Measurements from ENCODE around the gene OR10C1.
"Not testable (repeated sequence)": the region's sequence is repeated elsewhere in the genome, so short reads cannot be mapped to it uniquely, and the experiment has no call there.

Gene OR10C1

GRCh38 chr6:29439006-29439405 is at the start of gene OR10C1:
Gene OR10C1, plus strand, starts transcription at chr6:29439306. Its CDS starts 710 bp downstream, at chr6:29440016.
- DNase-seq (ENCODE audit: low spot score), result no peak

- DNase-seq (ENCODE audit: low spot score), result no peak
Observed at GRCh38 chr6:29395331-29395730, 43.8 kb upstream of the OR10C1 start, which contains the start of gene OR12D2. Gene OR12D2, plus strand, starts transcription at chr6:29395631. Its CDS starts 1,069 bp downstream, at chr6:29396700.

- DNase-seq (ENCODE audit: low spot score), result no peak
Observed at GRCh38 chr6:29399525-29399924, 39.6 kb upstream of the OR10C1 start.

- no peak for DNase-seq (ENCODE audit: low spot score)
Observed at GRCh38 chr6:29403801-29404200, 35.3 kb upstream of the OR10C1 start.

- peak; percentile 80 for DNase-seq (ENCODE audit: low spot score)
Observed at GRCh38 chr6:29414588-29414987, 24.5 kb upstream of the OR10C1 start, which contains the start of gene OR12D1. Gene OR12D1, plus strand, starts transcription at chr6:29414928.

- DNase-seq (ENCODE audit: low spot score), result peak; percentile 80
Observed at GRCh38 chr6:29419516-29419915, 19.6 kb upstream of the OR10C1 start.

- DNase-seq (ENCODE audit: low spot score), result no peak
Observed at GRCh38 chr6:29424168-29424567, 14.9 kb upstream of the OR10C1 start.

DNA sequence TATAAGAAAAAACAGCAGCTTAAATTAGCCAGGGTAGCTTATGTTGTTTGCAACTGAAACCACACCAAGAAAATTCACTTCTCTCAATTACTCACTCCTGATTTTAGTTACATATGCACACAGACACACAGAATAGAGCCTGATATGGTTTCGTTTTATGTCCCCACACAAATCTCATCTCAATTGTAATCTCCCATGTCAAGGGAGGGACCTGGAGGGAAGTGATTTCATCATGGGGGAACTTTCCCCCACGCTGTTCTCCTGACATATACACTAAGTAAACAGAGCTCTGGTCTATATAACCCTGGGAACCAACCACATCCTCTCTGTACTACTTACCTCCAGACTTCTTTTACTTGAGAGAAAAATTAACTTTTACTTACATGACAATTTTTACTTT is 14.5 kb upstream of the OR10C1 start:
- DNase-seq (ENCODE audit: low spot score), result peak; percentile 9

DNA sequence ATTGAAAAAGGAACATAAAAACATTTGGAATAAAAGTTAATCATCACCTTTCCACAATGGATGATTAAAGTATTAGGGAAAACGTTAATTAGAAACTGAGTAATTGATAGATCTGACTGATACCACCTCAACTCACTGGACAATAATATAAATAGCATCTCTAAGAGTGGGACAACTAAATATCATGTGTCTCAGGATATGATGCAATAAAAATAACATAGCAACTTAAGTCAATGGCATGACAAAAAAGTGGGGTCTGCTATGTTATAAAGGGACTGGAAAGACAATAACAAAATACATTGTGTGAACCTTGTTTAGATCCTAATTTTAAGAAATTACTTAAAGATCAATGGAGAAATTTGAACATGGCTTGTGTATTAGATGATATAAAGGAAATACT is 14.0 kb upstream of the OR10C1 start:
- DNase-seq (ENCODE audit: low spot score), result no peak

- no peak for DNase-seq (ENCODE audit: low spot score)
Observed at GRCh38 chr6:29426654-29427053, 12.5 kb upstream of the OR10C1 start.

DNA sequence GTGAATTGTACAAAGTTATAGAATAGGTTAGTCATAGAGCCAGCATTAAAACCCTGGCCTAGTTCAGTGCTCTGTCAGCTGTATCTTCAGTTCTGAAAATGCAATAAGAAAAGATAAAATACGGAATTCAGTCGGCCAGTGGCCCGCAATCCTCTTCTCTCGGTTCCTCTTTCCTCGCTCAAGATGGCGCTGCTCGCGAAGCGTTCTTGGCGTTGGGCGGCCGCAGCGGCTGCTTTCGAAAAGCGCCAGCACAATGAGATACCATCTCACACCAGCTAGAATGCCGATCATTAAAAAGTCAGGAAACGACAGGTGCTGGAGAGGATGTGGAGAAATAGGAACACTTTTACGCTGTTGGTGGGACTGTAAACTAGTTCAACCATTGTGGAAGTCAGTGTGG is 2.4 kb upstream of the OR10C1 start:
- DNase-seq (ENCODE audit: low spot score), result not testable (repeated sequence)

GRCh38 chr6:29442719-29443118 is 3.6 kb downstream of the OR10C1 start:
- DNase-seq (ENCODE audit: low spot score), result no peak

GRCh38 chr6:29444031-29444430 is 4.9 kb downstream of the OR10C1 start:
- DNase-seq (ENCODE audit: low spot score), result not testable (repeated sequence)

DNA sequence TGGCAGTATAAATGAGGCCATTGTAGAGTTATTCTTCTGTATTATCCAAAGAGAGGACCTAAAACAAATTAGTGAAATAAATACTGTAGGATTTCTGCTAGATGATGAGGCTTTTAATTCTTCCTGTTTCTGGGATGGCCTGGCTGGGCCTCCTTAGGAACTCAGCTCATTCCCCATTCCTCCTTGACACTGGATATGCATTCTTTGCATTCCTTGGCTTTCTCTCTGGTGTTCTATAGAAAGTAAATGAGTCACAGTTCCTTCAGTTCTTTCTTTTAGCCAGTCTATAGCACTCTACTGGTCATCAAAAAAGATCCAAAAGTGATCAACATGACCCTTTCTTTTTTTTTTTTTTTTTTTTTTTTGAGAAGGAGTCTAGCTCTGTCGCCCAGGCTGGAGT is 8.6 kb downstream of the OR10C1 start:
- peak; percentile 26 for DNase-seq (ENCODE audit: low spot score)

DNA sequence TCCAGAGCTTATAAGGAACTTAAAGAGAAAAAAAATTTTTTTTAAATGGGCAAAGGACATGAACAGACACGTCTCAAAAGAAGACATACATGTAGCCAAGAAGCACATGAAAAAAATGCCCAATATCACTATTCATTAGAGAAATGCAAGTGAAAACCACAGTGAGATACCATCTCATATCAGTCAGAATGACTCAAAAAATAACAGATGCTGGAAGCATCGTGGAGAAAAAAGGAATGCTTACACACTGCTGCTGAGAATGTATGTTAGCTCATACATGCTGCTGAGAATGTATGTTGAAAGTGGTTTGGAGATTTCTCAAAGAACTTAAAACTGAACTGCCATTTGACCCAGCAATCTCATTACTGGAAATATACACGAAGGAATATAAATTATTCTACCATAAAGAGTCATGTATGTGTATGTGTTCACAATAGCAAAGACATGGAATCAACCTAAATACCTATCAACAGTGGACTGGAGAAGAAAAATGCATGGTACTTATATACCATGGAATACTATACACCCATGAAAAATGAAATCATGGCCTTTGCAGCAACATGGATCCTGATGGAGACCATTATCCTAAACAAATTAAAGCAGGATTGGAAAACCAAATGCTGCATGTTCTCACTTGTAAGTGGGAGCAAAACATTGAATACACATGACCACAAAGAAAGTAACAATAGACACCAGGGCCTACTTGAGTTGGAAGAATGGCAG is 12.5 kb downstream of the OR10C1 start:
- DNase-seq (ENCODE audit: low spot score), result no peak

DNA sequence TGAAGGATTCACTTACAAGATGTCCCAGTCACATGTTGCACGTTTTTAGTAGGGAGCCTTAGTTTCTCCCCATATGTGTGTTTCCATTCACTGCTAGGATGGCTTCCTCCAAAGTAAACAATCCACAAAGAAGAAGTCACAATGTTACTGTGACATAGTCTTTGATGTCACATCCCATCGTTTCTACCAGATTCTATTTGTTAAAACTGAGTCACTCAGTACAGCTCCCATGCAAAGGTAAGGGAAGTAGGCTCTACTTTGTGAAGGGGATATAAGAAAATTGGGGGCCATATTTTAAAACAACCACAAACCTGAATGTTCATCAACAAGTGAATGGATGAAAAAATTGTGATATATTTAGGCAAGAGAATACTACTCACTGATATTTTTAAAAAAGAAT is 17.9 kb downstream of the OR10C1 start, which contains the start of the genes OR11A1 and OR2H1:
OR11A1 (minus strand) TSS at position 101 of the 400 bp plus-strand sequence. CDS start 29,430 bp downstream, outside the sequence.
OR2H1 (plus strand) TSS at position 185 of the 400 bp plus-strand sequence. CDS start 4,615 bp downstream, outside the sequence.
- DNase-seq (ENCODE audit: low spot score), result no peak

- DNase-seq (ENCODE audit: low spot score), result no peak
Observed at GRCh38 chr6:29461021-29461814, 22.1 kb downstream of the OR10C1 start.

- DNase-seq (ENCODE audit: low spot score), result no peak
Observed at GRCh38 chr6:29462022-29462421, 22.9 kb downstream of the OR10C1 start.

DNA sequence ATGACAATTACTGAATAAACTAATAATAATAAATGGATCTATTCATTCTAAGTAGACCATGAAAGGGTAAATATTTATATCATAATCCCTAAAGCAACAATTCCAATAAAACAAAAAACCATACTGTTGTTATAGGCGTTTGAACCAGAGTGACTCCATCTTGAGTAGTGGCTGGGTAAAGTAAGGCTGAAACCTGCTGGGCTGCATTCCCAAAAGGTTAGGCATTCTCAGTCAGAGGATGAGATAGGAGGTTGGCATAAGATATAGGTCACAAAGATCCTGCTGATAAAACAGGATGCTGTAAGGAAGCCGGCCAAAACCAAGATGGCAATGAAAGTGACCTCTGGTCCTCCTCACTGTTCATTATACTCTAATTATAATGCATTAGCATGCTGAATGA is 26.2 kb downstream of the OR10C1 start:
- DNase-seq (ENCODE audit: low spot score), result no peak

DNA sequence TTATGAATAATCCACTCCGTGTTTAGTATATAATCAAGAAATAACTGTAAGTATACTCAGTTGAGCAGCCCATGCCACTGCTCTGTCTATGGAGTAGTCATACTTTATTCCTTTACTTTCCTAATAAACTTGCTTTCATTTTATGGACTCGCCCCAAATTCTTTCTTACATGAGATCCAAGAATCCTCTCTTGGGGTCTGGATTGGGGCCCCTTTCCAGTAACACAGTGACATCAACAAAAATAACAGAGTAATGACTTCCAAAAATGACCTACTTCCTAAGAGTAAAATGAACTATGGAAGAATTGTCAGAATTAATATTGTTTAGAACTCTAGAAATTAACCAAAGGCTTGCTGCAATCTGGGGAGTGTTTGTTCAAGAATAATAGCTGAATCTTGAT is 26.7 kb downstream of the OR10C1 start:
- no peak for DNase-seq (ENCODE audit: low spot score)

DNA sequence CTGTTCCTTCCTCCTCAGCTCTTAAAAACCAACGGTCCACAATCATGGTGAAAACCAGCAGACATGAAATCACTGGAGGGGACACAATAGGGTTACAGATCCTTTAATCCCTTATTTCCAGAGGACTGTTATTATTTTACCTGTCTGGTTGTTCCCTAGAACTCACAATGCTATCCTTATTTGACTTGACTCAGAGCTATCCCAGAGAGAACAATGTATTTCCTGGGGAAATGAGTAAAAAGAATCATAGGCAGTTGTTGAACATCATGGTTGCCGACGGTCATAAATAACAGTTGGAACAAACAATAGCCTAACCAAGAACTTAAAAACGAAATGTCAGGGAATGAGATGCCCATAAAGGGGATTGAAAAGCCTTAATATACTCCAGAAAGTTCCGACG is 27.1 kb downstream of the OR10C1 start:
- no peak for DNase-seq (ENCODE audit: low spot score)

- peak; percentile 23 for DNase-seq (ENCODE audit: low spot score)
Observed at GRCh38 chr6:29474996-29475395, 35.9 kb downstream of the OR10C1 start.

GRCh38 chr6:29477923-29478450 is 38.9 kb downstream of the OR10C1 start:
- no peak for DNase-seq (ENCODE audit: low spot score)
